Mesothelial cell of epicardium (in vitro differentiated cells): ENCODE data around the gene ZNF408. TPM values are rescaled to one million over a fixed set of nuclear protein-coding genes. Genes with fewer than 3 reads are reported as not detected.

ENCODE experiments used
- DNase-seq, 2 experiments: peaks; one replicate each; pipeline ENCODE4 v3.0.0; 2021; ENCODE audit warnings: low spot score in 2 of 2; ENCODE audit not compliant: unreplicated experiment in 2 of 2
- H3K27ac Mint-ChIP-seq: 2 replicates; pipeline ENCODE4 v1.8.0; 2021; ENCODE audit warnings: mixed read lengths
- H3K27me3 Mint-ChIP-seq: 2 replicates; pipeline ENCODE4 v1.8.0; 2021; ENCODE audit warnings: low read depth, mixed read lengths
- H3K36me3 Mint-ChIP-seq: 2 replicates; pipeline ENCODE4 v1.8.0; 2021; ENCODE audit warnings: mixed read lengths
- H3K4me1 Mint-ChIP-seq: 2 replicates; pipeline ENCODE4 v1.8.0; 2021; ENCODE audit warnings: mixed read lengths
- H3K4me3 Mint-ChIP-seq: 2 replicates; pipeline ENCODE4 v1.8.0; 2021; ENCODE audit warnings: mild to moderate bottlenecking, moderate library complexity, mixed read lengths
- H3K9me3 Mint-ChIP-seq: 2 replicates; pipeline ENCODE4 v1.8.0; 2021; ENCODE audit warnings: mixed read lengths
- CTCF ChIP-seq: fragments of 200-600 bp; sonication (generic); IDR thresholded peaks from one replicate; pipeline ENCODE4 v1.5.0; 2021; ENCODE audit warnings: antibody characterized with exemption; ENCODE audit not compliant: unreplicated experiment
- total RNA-seq: library from RNA; stranded (reverse); gene quantifications from 3 replicates; pipeline ENCODE4 v1.2.1, GENCODE V29; 2021

Gene ZNF408
- total RNA-seq, 1 donor from 2014 or later: 16.2 TPM

GRCh38 chr11:46661836-46662235 is 39.0 kb upstream of the ZNF408 start:
- Mint-ChIP-seq H3K27me3 (no peaks in the 10 kb centered on the region), H3K4me1 (peaks cover 9% of the 10 kb centered on the region), H3K9me3 (no peaks in the 10 kb centered on the region), H3K36me3 (peaks cover 52% of the 10 kb centered on the region), H3K4me3 (no peak overlapping the region), H3K27ac (no peak overlapping the region)
- no peak for DNase-seq
- TF ChIP-seq CTCF: no peak

- H3K4me3 Mint-ChIP-seq: no peak overlapping the region
- H3K4me1 Mint-ChIP-seq: peaks cover 14% of the 10 kb centered on the region
- no peak for TF ChIP-seq CTCF
- H3K27ac Mint-ChIP-seq: no peak overlapping the region
- no peaks in the 10 kb centered on the region for H3K27me3 Mint-ChIP-seq
- no peak for DNase-seq
- peaks cover 46% of the 10 kb centered on the region for H3K36me3 Mint-ChIP-seq
- no peaks in the 10 kb centered on the region for H3K9me3 Mint-ChIP-seq
Measured at GRCh38 chr11:46662366-46662765, 38.5 kb upstream of the ZNF408 start.

GRCh38 chr11:46663277-46663940 is 37.4 kb upstream of the ZNF408 start:
- DNase-seq: no peak
- Mint-ChIP-seq H3K27ac (no peak overlapping the region), H3K4me3 (no peak overlapping the region), H3K36me3 (peaks cover 46% of the 10 kb centered on the region), H3K4me1 (peaks cover 15% of the 10 kb centered on the region), H3K27me3 (no peaks in the 10 kb centered on the region), H3K9me3 (no peaks in the 10 kb centered on the region)
- no peak for TF ChIP-seq CTCF

- Mint-ChIP-seq H3K4me3 (no peak overlapping the region), H3K4me1 (peaks cover 19% of the 10 kb centered on the region), H3K27me3 (no peaks in the 10 kb centered on the region), H3K36me3 (peaks cover 48% of the 10 kb centered on the region), H3K27ac (no peak overlapping the region), H3K9me3 (no peaks in the 10 kb centered on the region)
- no peak for TF ChIP-seq CTCF
- DNase-seq: no peak
Measured at GRCh38 chr11:46664612-46665011, 36.2 kb upstream of the ZNF408 start.

- Mint-ChIP-seq H3K4me1 (peaks cover 22% of the 10 kb centered on the region), H3K27me3 (no peaks in the 10 kb centered on the region), H3K36me3 (peaks cover 47% of the 10 kb centered on the region), H3K27ac (no peak overlapping the region), H3K4me3 (no peak overlapping the region), H3K9me3 (no peaks in the 10 kb centered on the region)
- no peak for TF ChIP-seq CTCF
- no peak for DNase-seq
Measured at GRCh38 chr11:46665356-46665755, 35.5 kb upstream of the ZNF408 start.
